Lung (tissue), 12 donors: ENCODE data around the gene PNISR. TPM values are rescaled to one million over a fixed set of nuclear protein-coding genes. Genes with fewer than 3 reads are reported as not detected.

Source experiments
- ATAC-seq: fragments of 200-7000 bp; cut with Tn5 transposase; one replicate; pipeline ENCODE4 v1.9.1; 2020; ENCODE audit warnings: moderate number of reproducible peaks; ENCODE audit not compliant: insufficient read depth, low FRiP score
- DNase-seq, 3 donors: peaks; one replicate each; pipeline ENCODE4 v3.0.0-alpha.2; 2013 to 2017
- H3K27ac ChIP-seq, 2 donors: one replicate each; pipeline ENCODE4 v1.5.1; 2013; ENCODE audit warnings: mild to moderate bottlenecking in 2 of 2, moderate library complexity in 2 of 2, control low read depth in 1 of 2, inconsistent platforms in 1 of 2, low read depth in 1 of 2, low read length in 1 of 2
- H3K27me3 ChIP-seq, 3 donors: one replicate each; pipeline ENCODE4 v1.5.1; 2013; ENCODE audit warnings: low read length in 2 of 3; ENCODE audit not compliant: control insufficient read depth in 3 of 3, insufficient read depth in 3 of 3
- H3K36me3 ChIP-seq, 4 donors: one replicate each; pipeline ENCODE4 v1.5.1; 2013; ENCODE audit warnings: low read length in 4 of 4, mild to moderate bottlenecking in 1 of 4, moderate library complexity in 1 of 4; ENCODE audit not compliant: control insufficient read depth in 4 of 4, insufficient read depth in 4 of 4
- H3K4me1 ChIP-seq, 5 donors: one replicate each; pipeline ENCODE4 v1.5.1; 2013; ENCODE audit warnings: low read length in 5 of 5, mild to moderate bottlenecking in 2 of 5, moderate library complexity in 1 of 5; ENCODE audit not compliant: control insufficient read depth in 5 of 5, insufficient read depth in 5 of 5
- H3K4me3 ChIP-seq: one replicate; pipeline ENCODE4 v1.5.1; 2013; ENCODE audit warnings: mild to moderate bottlenecking, control low read depth, moderate library complexity
- H3K9ac ChIP-seq, 2 donors: one replicate each; pipeline ENCODE4 v1.5.1; 2013; ENCODE audit warnings: low read length in 2 of 2, control low read depth in 1 of 2; ENCODE audit not compliant: insufficient read depth in 1 of 2
- H3K9me3 ChIP-seq, 4 donors: one replicate each; pipeline ENCODE4 v1.5.1; 2013; ENCODE audit warnings: low read length in 3 of 4, mild to moderate bottlenecking in 1 of 4, moderate library complexity in 1 of 4; ENCODE audit not compliant: control insufficient read depth in 4 of 4, insufficient read depth in 3 of 4
- WGBS, 2 donors: extraction: QIAGEN DNeasy Blood & Tissue Kit; methylation state at CpG; one replicate each; pipeline ENCODE4 v1.1.7; 2013; 5-methylcytosine and 5-hydroxymethylcytosine counted together
- polyA plus RNA-seq, 2 donors: library from polyadenylated mRNA; stranded (reverse); fragments of 200-250 nt; gene quantifications; one replicate each; pipeline ENCODE4 v1.2.1, GENCODE V29; 2013
- total RNA-seq, 2 donors: library from RNA; depleted of rRNA in 1 of 2; stranded (reverse); fragments of >200 nt in 1 of 2; gene quantifications; one replicate each; pipeline ENCODE4 v1.2.1, GENCODE V29; 2014 to 2021
- TF ChIP-seq, protein P1 (sequence below): IDR thresholded peaks from 2 replicates; pipeline ENCODE4 v1.5.1; 2012; ENCODE audit warnings: mild to moderate bottlenecking; ENCODE audit errors: control extremely low read depth, extremely low read depth
- donor health status: control.
- donor health status: control.
- donor health status: Bipolar disorder and iron deficiency.
- donor health status: healthy.
- donor health status: DM: yes; HTN: yes; CAD: no.

PNISR gene
- total and polyA plus RNA-seq, 4 donors = 35.0 to 354 (median 53.5) TPM

- H3K9ac ChIP-seq = peak overlapping the region in 1 of 2 donors; percentile 100
- no peak overlapping the region for H3K4me3 ChIP-seq
- H3K27me3 ChIP-seq = no peaks in the 10 kb centered on the region
- peaks cover 0 to 19% (median 3%) of the 10 kb centered on the region in 4 donors for H3K36me3 ChIP-seq
- 53 to 77% methylated on average over 5 of the region's 5 CpGs for WGBS, 2 donors
- TF ChIP-seq, protein P1, sequence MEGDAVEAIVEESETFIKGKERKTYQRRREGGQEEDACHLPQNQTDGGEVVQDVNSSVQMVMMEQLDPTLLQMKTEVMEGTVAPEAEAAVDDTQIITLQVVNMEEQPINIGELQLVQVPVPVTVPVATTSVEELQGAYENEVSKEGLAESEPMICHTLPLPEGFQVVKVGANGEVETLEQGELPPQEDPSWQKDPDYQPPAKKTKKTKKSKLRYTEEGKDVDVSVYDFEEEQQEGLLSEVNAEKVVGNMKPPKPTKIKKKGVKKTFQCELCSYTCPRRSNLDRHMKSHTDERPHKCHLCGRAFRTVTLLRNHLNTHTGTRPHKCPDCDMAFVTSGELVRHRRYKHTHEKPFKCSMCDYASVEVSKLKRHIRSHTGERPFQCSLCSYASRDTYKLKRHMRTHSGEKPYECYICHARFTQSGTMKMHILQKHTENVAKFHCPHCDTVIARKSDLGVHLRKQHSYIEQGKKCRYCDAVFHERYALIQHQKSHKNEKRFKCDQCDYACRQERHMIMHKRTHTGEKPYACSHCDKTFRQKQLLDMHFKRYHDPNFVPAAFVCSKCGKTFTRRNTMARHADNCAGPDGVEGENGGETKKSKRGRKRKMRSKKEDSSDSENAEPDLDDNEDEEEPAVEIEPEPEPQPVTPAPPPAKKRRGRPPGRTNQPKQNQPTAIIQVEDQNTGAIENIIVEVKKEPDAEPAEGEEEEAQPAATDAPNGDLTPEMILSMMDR = no peak
- ATAC-seq (no peak), DNase-seq (no peak)
- H3K9me3 ChIP-seq = no peaks in the 10 kb centered on the region
- H3K27ac ChIP-seq = no peak overlapping the region
- peaks cover 6 to 37% (median 15%) of the 10 kb centered on the region in 5 donors for H3K4me1 ChIP-seq
Measured at GRCh38 chr6:99424022-99424421, 1.1 kb downstream of the PNISR start.

DNA sequence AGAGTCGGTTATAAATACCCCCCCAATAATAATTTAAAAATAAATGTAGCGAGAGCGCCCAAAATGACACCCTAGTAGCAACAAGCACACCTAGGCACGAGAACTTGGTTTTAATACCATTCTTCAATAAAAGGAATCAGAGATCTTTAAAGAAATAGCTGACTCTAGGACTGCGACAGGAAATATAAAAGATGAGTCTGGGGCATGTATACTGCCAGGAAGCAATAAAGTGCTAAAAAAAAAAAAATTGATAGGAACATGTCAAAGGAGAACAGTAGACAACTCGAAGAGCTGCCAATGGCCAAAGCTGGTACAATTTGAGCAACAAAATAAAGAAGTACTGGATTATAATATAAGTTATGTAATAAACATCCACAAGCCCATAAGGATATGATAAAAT, 2.2 kb downstream of the PNISR start:
- Histone ChIP-seq H3K4me3 (no peak overlapping the region), H3K27me3 (no peaks in the 10 kb centered on the region), H3K9ac (no peak overlapping the region), H3K9me3 (no peaks in the 10 kb centered on the region), H3K27ac (no peak overlapping the region), H3K4me1 (peaks cover 6 to 38% (median 15%) of the 10 kb centered on the region in 5 donors), H3K36me3 (peaks cover 0 to 19% (median 3%) of the 10 kb centered on the region in 4 donors)
- DNase-seq = no peak
- TF ChIP-seq, protein P1 = no peak
- WGBS, 2 donors = 87 to 91% methylated on average over 6 of the region's 6 CpGs
- no peak for ATAC-seq

GRCh38 chr6:99416892-99417767, 8.0 kb downstream of the PNISR start:
- ATAC-seq (no peak), DNase-seq (no peak)
- Histone ChIP-seq H3K9me3 (no peaks in the 10 kb centered on the region), H3K27ac (no peak overlapping the region), H3K27me3 (no peaks in the 10 kb centered on the region), H3K4me3 (no peak overlapping the region), H3K36me3 (peaks cover 1 to 17% (median 3%) of the 10 kb centered on the region in 4 donors), H3K4me1 (peaks cover 0 to 26% (median 2%) of the 10 kb centered on the region in 5 donors), H3K9ac (no peak overlapping the region)
- 78 to 85% methylated on average over 9 of the region's 9 CpGs for WGBS, 2 donors
- TF ChIP-seq, protein P1 = no peak
